ENCODE data around the gene LRRC4C. TPM values are rescaled to one million over a fixed set of nuclear protein-coding genes. Genes with fewer than 3 reads are reported as not detected.

The LRRC4C gene
- polyA plus RNA-seq, 1 of the 3 experiments (the other 2 are of a cell fraction) = 0.16 TPM

DNA sequence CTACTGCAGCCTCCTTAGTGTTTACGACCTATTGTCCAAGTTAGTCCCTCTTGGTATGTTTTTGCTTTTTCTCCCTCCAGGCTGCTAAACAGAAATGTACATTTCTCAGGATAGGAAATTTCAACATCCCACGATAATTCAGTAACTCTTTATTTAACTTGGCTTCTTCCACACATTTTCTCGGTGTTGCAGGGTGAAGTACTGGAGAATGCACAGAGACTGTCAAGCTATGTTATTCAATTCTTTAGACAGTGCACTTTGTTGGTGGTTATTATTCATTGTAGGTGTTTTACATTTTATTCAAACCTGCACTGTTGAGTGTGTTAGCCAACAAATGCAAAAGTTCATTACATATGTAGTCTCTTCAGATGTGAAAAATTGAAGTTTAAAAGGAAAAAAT, 839.8 kb downstream of the LRRC4C start:
- DNase-seq = no peak
- H3K9me2 ChIP-seq = no peaks in the 10 kb centered on the region
- H4K20me1 ChIP-seq (ENCODE audit: insufficient read depth) = no peaks in the 10 kb centered on the region
- no peaks in the 10 kb centered on the region for H3K4me1 ChIP-seq (ENCODE audit: control insufficient read depth in 1 of 2, insufficient read depth in 2 of 2, low read depth in 1 of 2, low read length in 1 of 2)
- no peak overlapping the region for H3K27ac ChIP-seq (ENCODE audit: low read depth in 2 of 2, low read length in 1 of 2)
- H3K9ac ChIP-seq = no peak overlapping the region
- WGBS (ENCODE audit: low lambda C conversion rate) = 0% methylated on average over 3 of the region's 3 CpGs
- H2AFZ ChIP-seq (ENCODE audit: low read depth) = no peak overlapping the region
- no peak overlapping the region for H3K4me3 ChIP-seq (ENCODE audit: low read depth in 2 of 2, low read length in 1 of 2)
- no peaks in the 10 kb centered on the region for H3K27me3 ChIP-seq (ENCODE audit: insufficient read depth)
- no peaks in the 10 kb centered on the region for H3K9me3 ChIP-seq
- POLR2A ChIA-PET = no interaction called here
- CTCF ChIA-PET = no interaction called here
- H3F3A ChIP-seq (replicated peaks; ENCODE audit: insufficient read depth) = no peaks in the 10 kb centered on the region
- no peaks in the 10 kb centered on the region for H3K79me2 ChIP-seq (ENCODE audit: insufficient read depth)
- H3K36me3 ChIP-seq (replicated peaks in 1 of 2; ENCODE audit: control insufficient read depth in 1 of 2, insufficient read depth in 2 of 2, low read length in 1 of 2) = no peaks in the 10 kb centered on the region
- no peak for TF ChIP-seq SMC3 (IDR thresholded peaks at IDR 0.05; ENCODE audit: low read depth, low read length)
- TF ChIP-seq TAF1 (IDR thresholded peaks at IDR 0.05; ENCODE audit: borderline replicate concordance, low read depth, low read length) = no peak
- no peak for TF ChIP-seq NRF1 (IDR thresholded peaks at IDR 0.05; ENCODE audit: low read depth, low read length)
- TF ChIP-seq EP300 (IDR thresholded peaks at IDR 0.05; ENCODE audit: borderline replicate concordance in 1 of 2, low read depth in 1 of 2, low read length in 1 of 2) = no peak
- no peak for TF ChIP-seq RAD21 (IDR thresholded peaks at IDR 0.05; ENCODE audit: low read length)
- TF ChIP-seq USF1 (IDR thresholded peaks at IDR 0.05; ENCODE audit: borderline replicate concordance, low read depth) = no peak
- TF ChIP-seq CHD2 (IDR thresholded peaks at IDR 0.05; ENCODE audit: low read length, partially characterized antibody) = no peak
- TF ChIP-seq, protein P1, sequence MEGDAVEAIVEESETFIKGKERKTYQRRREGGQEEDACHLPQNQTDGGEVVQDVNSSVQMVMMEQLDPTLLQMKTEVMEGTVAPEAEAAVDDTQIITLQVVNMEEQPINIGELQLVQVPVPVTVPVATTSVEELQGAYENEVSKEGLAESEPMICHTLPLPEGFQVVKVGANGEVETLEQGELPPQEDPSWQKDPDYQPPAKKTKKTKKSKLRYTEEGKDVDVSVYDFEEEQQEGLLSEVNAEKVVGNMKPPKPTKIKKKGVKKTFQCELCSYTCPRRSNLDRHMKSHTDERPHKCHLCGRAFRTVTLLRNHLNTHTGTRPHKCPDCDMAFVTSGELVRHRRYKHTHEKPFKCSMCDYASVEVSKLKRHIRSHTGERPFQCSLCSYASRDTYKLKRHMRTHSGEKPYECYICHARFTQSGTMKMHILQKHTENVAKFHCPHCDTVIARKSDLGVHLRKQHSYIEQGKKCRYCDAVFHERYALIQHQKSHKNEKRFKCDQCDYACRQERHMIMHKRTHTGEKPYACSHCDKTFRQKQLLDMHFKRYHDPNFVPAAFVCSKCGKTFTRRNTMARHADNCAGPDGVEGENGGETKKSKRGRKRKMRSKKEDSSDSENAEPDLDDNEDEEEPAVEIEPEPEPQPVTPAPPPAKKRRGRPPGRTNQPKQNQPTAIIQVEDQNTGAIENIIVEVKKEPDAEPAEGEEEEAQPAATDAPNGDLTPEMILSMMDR (IDR thresholded peaks at IDR 0.05) = no peak
- TF ChIP-seq MEF2A (IDR thresholded peaks at IDR 0.05; ENCODE audit: borderline replicate concordance, low read depth) = no peak
- TF ChIP-seq RXRA (IDR thresholded peaks at IDR 0.05; ENCODE audit: borderline replicate concordance, low read depth) = no peak
- no peak for TF ChIP-seq MXI1 (IDR thresholded peaks at IDR 0.05; ENCODE audit: low read depth, low read length)
- TF ChIP-seq TEAD4 (IDR thresholded peaks at IDR 0.05; ENCODE audit: borderline replicate concordance, insufficient read depth) = no peak
- TF ChIP-seq FOSL2 (IDR thresholded peaks at IDR 0.05; ENCODE audit: borderline replicate concordance, low read depth) = no peak
- no peak for TF ChIP-seq GATA2 (CRISPR knock-in tag; IDR thresholded peaks at IDR 0.05)
- no peak for TF ChIP-seq MAX (IDR thresholded peaks at IDR 0.05; ENCODE audit: low read depth)
- TF ChIP-seq REST (IDR thresholded peaks at IDR 0.05; ENCODE audit: low read depth, low read length) = no peak
- TF ChIP-seq NFIC (IDR thresholded peaks at IDR 0.05; ENCODE audit: borderline replicate concordance) = no peak
- TF ChIP-seq GABPA (IDR thresholded peaks at IDR 0.05; ENCODE audit: low read depth) = no peak
- TF ChIP-seq TCF12 (IDR thresholded peaks at IDR 0.05) = no peak
- no peak overlapping the region for H3K4me2 ChIP-seq

Data from SK-N-SH (cell line).